Mesendoderm (in vitro differentiated cells): Measurements from ENCODE around the gene NETO1.

Experiments
- DNase-seq: peaks from one replicate; pipeline ENCODE4 v3.0.0; 2013
- H2AK5ac ChIP-seq: 2 replicates; pipeline ENCODE4 v1.6.1; 2013; ENCODE audit warnings: low read length, inconsistent platforms
- H2BK120ac ChIP-seq: 2 replicates; pipeline ENCODE4 v1.6.1; 2013; ENCODE audit warnings: low read depth, mild to moderate bottlenecking, low read length, moderate library complexity, mixed read lengths
- H2BK15ac ChIP-seq: replicated peaks from 2 replicates; pipeline ENCODE4 v1.6.1; 2013; ENCODE audit warnings: low read depth, mild to moderate bottlenecking, moderate library complexity
- H2BK5ac ChIP-seq: 2 replicates; pipeline ENCODE4 v1.6.1; 2013; ENCODE audit warnings: low read length, inconsistent platforms
- H3K18ac ChIP-seq: 2 replicates; pipeline ENCODE4 v1.6.1; 2013; ENCODE audit warnings: mild to moderate bottlenecking, low read length, mixed read lengths
- H3K23ac ChIP-seq: one replicate; pipeline ENCODE4 v1.6.1; 2013; ENCODE audit warnings: low read length
- H3K27ac ChIP-seq: 2 replicates; pipeline ENCODE4 v1.5.1; 2013; ENCODE audit warnings: low read depth, mild to moderate bottlenecking, inconsistent platforms, low read length, moderate library complexity
- H3K27me3 ChIP-seq: 2 replicates; pipeline ENCODE4 v1.6.1; 2013; ENCODE audit warnings: low read length, control low read depth, mild to moderate bottlenecking, inconsistent platforms; ENCODE audit not compliant: insufficient read depth, poor library complexity
- H3K36me3 ChIP-seq: 2 replicates; pipeline ENCODE4 v1.6.1; 2013; ENCODE audit warnings: low read length, inconsistent platforms; ENCODE audit not compliant: control insufficient read depth, insufficient read depth
- H3K4ac ChIP-seq: one replicate; pipeline ENCODE4 v1.6.1; 2013; ENCODE audit warnings: low read depth, mild to moderate bottlenecking, low read length, moderate library complexity
- H3K4me1 ChIP-seq: 2 replicates; pipeline ENCODE4 v1.6.1; 2013; ENCODE audit warnings: low read depth, low read length, inconsistent platforms; ENCODE audit not compliant: control insufficient read depth
- H3K4me2 ChIP-seq: 2 replicates; pipeline ENCODE4 v1.6.1; 2013; ENCODE audit warnings: low read length
- H3K4me3 ChIP-seq: 2 replicates; pipeline ENCODE4 v1.5.1; 2013; ENCODE audit warnings: mild to moderate bottlenecking, low read length
- H3K56ac ChIP-seq: one replicate; pipeline ENCODE4 v1.6.1; 2013; ENCODE audit warnings: low read length
- H3K79me1 ChIP-seq: 2 replicates; pipeline ENCODE4 v1.6.1; 2013; ENCODE audit warnings: low read length, inconsistent platforms
- H3K79me2 ChIP-seq: 2 replicates; pipeline ENCODE4 v1.6.1; 2013; ENCODE audit warnings: mild to moderate bottlenecking, low read length; ENCODE audit not compliant: control insufficient read depth, insufficient read depth
- H3K9ac ChIP-seq: 2 replicates; pipeline ENCODE4 v1.6.1; 2013; ENCODE audit warnings: low read length, inconsistent platforms
- H4K5ac ChIP-seq: one replicate; pipeline ENCODE4 v1.6.1; 2013; ENCODE audit warnings: low read length
- H4K8ac ChIP-seq: one replicate; pipeline ENCODE4 v1.6.1; 2013; ENCODE audit warnings: low read depth, mild to moderate bottlenecking, control low read depth, low read length, moderate library complexity
- WGBS: extraction: QIAGEN DNeasy Blood & Tissue Kit; methylation state at CpG from one replicate; pipeline ENCODE4 v1.1.7; 2013; ENCODE audit warnings: low lambda C conversion rate, missing lambda C conversion rate; ENCODE audit not compliant: insufficient coverage; ENCODE audit errors: extremely low coverage; 5-methylcytosine and 5-hydroxymethylcytosine counted together

Gene NETO1

DNA sequence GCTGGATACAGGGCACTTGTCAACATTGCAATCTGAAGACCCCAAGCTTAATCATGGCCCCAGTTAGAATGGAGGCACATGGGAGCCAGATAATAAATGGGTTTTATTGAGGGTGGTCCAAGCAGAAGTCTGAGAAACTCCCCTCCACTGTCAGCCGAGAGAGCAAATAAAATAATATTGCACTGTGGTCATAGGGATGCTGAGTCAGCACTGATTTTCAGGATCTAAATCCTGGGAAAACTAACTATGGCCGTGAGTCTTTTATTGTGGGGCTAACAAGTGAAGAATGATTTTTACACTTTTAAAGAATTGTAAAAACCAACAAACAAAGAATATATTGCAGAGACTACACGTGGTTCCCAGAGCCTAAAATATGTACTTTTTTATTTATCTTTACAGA, 31.1 kb upstream of the NETO1 start:
- Histone ChIP-seq H3K27me3 (no peaks in the 10 kb centered on the region), H3K4me2 (no peak overlapping the region), H3K4me1 (no peaks in the 10 kb centered on the region), H2AK5ac (no peak overlapping the region), H3K79me2 (no peaks in the 10 kb centered on the region), H4K8ac (no peak overlapping the region), H2BK15ac (no peak overlapping the region), H4K5ac (no peak overlapping the region), H3K56ac (no peak overlapping the region), H3K4ac (no peak overlapping the region), H2BK5ac (no peak overlapping the region), H3K9ac (no peak overlapping the region), H2BK120ac (no peak overlapping the region), H3K18ac (no peak overlapping the region), H3K23ac (no peak overlapping the region), H3K79me1 (no peaks in the 10 kb centered on the region), H3K4me3 (no peak overlapping the region), H3K36me3 (no peaks in the 10 kb centered on the region), H3K27ac (no peak overlapping the region)
- no peak for DNase-seq
- WGBS, result no CpG with 5 or more reads among the region's 3 CpGs

DNA sequence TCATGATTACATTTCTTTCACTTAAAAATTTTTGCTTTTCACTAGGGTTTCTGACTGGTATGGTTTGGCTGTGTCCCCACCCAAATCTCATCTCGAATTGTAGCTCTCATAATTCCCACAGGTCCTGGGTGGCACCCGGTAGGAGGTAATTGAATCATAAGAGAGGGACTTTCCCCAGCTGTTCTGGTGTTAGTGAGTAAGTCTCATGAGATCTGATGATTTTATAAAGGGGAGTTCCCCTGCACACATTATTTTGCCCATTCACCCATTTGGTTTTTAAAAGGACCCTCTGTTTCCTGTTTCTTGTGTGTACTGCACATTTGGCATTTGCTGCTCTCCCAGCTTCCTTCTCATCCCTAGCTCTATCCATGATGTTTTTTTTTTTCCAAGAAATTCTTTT, 27.8 kb upstream of the NETO1 start:
- Histone ChIP-seq H3K36me3 (no peaks in the 10 kb centered on the region), H2AK5ac (no peak overlapping the region), H2BK120ac (no peak overlapping the region), H3K56ac (no peak overlapping the region), H3K79me1 (no peaks in the 10 kb centered on the region), H2BK15ac (no peak overlapping the region), H3K18ac (no peak overlapping the region), H4K5ac (no peak overlapping the region), H3K27ac (no peak overlapping the region), H3K4me3 (no peak overlapping the region), H3K79me2 (no peaks in the 10 kb centered on the region), H3K23ac (no peak overlapping the region), H3K4me2 (no peak overlapping the region), H2BK5ac (no peak overlapping the region), H3K4ac (no peak overlapping the region), H3K4me1 (no peaks in the 10 kb centered on the region), H3K9ac (no peak overlapping the region), H4K8ac (no peak overlapping the region), H3K27me3 (no peaks in the 10 kb centered on the region)
- no CpG with 5 or more reads among the region's 2 CpGs for WGBS
- DNase-seq, result no peak

DNA sequence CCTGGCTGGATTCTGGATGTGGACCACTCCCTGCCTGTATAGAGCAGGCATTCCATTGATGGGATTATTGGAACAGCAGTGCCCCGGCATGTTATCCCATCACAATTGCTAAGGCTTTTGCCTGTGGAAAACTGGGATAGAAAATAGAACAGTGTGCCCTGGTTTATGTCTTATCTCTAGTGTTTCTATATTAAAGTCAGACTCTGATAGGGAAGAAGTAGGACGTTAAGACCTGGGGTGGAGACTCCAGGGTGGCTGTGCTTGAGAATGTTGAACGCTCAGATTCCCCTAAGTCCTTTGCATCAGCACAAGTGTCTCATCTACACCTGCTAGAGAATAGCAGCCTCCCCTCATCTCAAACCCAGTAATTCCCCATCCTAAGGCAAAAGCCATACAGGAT, 10.8 kb upstream of the NETO1 start:
- Histone ChIP-seq H2BK120ac (no peak overlapping the region), H3K4me1 (peaks cover 2% of the 10 kb centered on the region), H3K27ac (no peak overlapping the region), H2BK5ac (no peak overlapping the region), H4K5ac (no peak overlapping the region), H3K56ac (no peak overlapping the region), H3K4me3 (no peak overlapping the region), H3K79me1 (no peaks in the 10 kb centered on the region), H3K36me3 (no peaks in the 10 kb centered on the region), H3K79me2 (no peaks in the 10 kb centered on the region), H3K4me2 (no peak overlapping the region), H2BK15ac (no peak overlapping the region), H3K18ac (no peak overlapping the region), H2AK5ac (no peak overlapping the region), H4K8ac (no peak overlapping the region), H3K9ac (no peak overlapping the region), H3K23ac (no peak overlapping the region), H3K4ac (no peak overlapping the region), H3K27me3 (no peaks in the 10 kb centered on the region)
- DNase-seq, result no peak
- no CpG with 5 or more reads among the region's 3 CpGs for WGBS

DNA sequence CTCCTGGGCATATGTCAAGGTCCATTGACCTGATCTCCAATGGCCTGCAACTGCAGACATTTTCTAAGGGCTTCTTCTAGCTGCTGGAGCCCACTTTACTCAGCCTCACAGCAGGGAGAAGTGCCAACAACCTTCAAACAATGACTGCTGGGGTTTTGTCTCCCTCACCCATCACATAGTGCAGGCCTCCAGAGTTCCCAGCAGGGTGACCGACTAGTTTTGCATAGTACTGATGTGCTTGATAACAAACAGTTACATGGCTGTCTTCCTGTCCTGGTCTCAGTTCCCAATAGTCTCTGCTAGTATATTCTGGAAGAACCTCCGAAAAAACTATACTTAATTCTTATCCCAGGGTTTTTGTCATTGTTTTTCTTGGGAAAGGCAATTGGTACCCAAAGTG, 10.4 kb upstream of the NETO1 start:
- Histone ChIP-seq H3K18ac (no peak overlapping the region), H2BK5ac (no peak overlapping the region), H2BK15ac (no peak overlapping the region), H3K9ac (no peak overlapping the region), H3K36me3 (no peaks in the 10 kb centered on the region), H3K4me2 (no peak overlapping the region), H3K79me1 (no peaks in the 10 kb centered on the region), H3K4me1 (peaks cover 2% of the 10 kb centered on the region), H3K4me3 (no peak overlapping the region), H3K27ac (no peak overlapping the region), H4K5ac (no peak overlapping the region), H3K4ac (no peak overlapping the region), H3K79me2 (no peaks in the 10 kb centered on the region), H3K23ac (no peak overlapping the region), H2BK120ac (no peak overlapping the region), H4K8ac (no peak overlapping the region), H3K27me3 (no peaks in the 10 kb centered on the region), H3K56ac (no peak overlapping the region), H2AK5ac (no peak overlapping the region)
- peak; percentile 53 for DNase-seq
- WGBS, result no CpG with 5 or more reads among the region's 2 CpGs

DNA sequence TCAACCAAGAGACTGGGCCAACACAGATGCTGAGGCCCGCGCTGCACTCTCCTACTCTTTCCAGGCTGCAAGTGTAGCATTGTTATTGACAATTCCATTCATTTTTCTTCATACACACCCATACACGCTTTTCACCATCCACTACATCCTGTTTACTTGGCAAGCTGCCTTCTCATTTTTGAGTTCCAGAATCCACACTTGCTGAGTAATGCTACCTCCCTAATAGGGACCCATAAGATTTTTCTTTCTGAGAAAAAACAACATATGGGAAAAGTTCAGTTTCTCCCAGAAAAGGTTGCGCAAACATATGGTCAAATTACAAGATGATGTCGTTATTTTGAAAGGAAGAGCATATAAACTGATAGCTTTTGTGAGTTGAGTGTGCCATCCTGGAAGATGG, 3.3 kb upstream of the NETO1 start:
- H4K5ac ChIP-seq, result no peak overlapping the region
- no peak overlapping the region for H2BK5ac ChIP-seq
- no peak overlapping the region for H3K23ac ChIP-seq
- H3K4me2 ChIP-seq, result no peak overlapping the region
- H2AK5ac ChIP-seq, result no peak overlapping the region
- no peaks in the 10 kb centered on the region for H3K79me1 ChIP-seq
- no peaks in the 10 kb centered on the region for H3K79me2 ChIP-seq
- peaks cover 1% of the 10 kb centered on the region for H3K27me3 ChIP-seq
- no peak overlapping the region for H2BK15ac ChIP-seq
- H3K27ac ChIP-seq, result no peak overlapping the region
- no peak for DNase-seq
- WGBS, result no CpG with 5 or more reads among the region's 5 CpGs
- no peak overlapping the region for H3K4ac ChIP-seq
- H4K8ac ChIP-seq, result no peak overlapping the region
- H2BK120ac ChIP-seq, result no peak overlapping the region
- H3K9ac ChIP-seq, result no peak overlapping the region
- no peak overlapping the region for H3K56ac ChIP-seq
- no peak overlapping the region for H3K4me3 ChIP-seq
- no peaks in the 10 kb centered on the region for H3K36me3 ChIP-seq
- H3K4me1 ChIP-seq, result no peaks in the 10 kb centered on the region
- no peak overlapping the region for H3K18ac ChIP-seq
